Stomach (tissue), 9 donors: Measurements from ENCODE around the gene KRTAP10-5. TPM values are rescaled to one million over a fixed set of nuclear protein-coding genes. Genes with fewer than 3 reads are reported as not detected.

ENCODE experiments used
- DNase-seq, 2 donors: peaks; one replicate each; pipeline versions ENCODE4 v3.0.0 to v3.0.0-alpha.2; 2013 to 2019
- H3K27ac ChIP-seq, 5 donors: fragments of 200-600 bp in 4 of 5; sonication (generic) in 4 of 5; one replicate each; pipeline ENCODE4 v1.5.1; 2013 to 2019; ENCODE audit warnings: mild to moderate bottlenecking in 1 of 5, moderate library complexity in 1 of 5
- H3K27me3 ChIP-seq, 3 donors: fragments of 200-600 bp; sonication (generic); one replicate each; pipeline ENCODE4 v1.5.1; 2017 to 2019; ENCODE audit warnings: mixed run types in 1 of 3
- H3K36me3 ChIP-seq, 4 donors: fragments of 200-600 bp; sonication (generic); 1 replicate in 3 of 4; 2 replicates in 1 of 4; pipeline ENCODE4 v1.5.1; 2016 to 2019
- H3K4me1 ChIP-seq, 4 donors: fragments of 200-600 bp; sonication (generic); one replicate each; pipeline ENCODE4 v1.5.1; 2016 to 2019
- H3K4me3 ChIP-seq, 4 donors: fragments of 200-600 bp; sonication (generic) in 3 of 4; one replicate each; pipeline ENCODE4 v1.5.1; 2016 to 2019; ENCODE audit warnings: mild to moderate bottlenecking in 1 of 4
- H3K9me3 ChIP-seq, 4 donors: fragments of 200-600 bp; sonication (generic); one replicate each; pipeline ENCODE4 v1.5.1; 2016 to 2019
- CTCF ChIP-seq, 7 experiments: fragments of 450-650 bp in 4 of 7; fragments of 200-600 bp in 3 of 7; sonication (generic) in 3 of 7; IDR thresholded peaks; one replicate each; pipeline ENCODE4 v1.5.1; 2016 to 2019; ENCODE audit warnings: antibody characterized with exemption in 7 of 7, control low read depth in 2 of 7, mild to moderate bottlenecking in 1 of 7
- EP300 ChIP-seq: sonication (generic); formaldehyde crosslinking; IDR thresholded peaks from one replicate; pipeline ENCODE4 v1.6.1; 2017; ENCODE audit warnings: antibody characterized with exemption
- POLR2A ChIP-seq, 4 donors: fragments of 450-650 bp; IDR thresholded peaks; one replicate each; pipeline ENCODE4 v1.6.1; 2016; ENCODE audit warnings: antibody characterized with exemption in 4 of 4, control low read depth in 2 of 4, mild to moderate bottlenecking in 1 of 4, moderate library complexity in 1 of 4
- POLR2AphosphoS5 ChIP-seq, 3 donors: sonication (generic); formaldehyde crosslinking; IDR thresholded peaks; one replicate each; pipeline ENCODE4 v1.6.1; 2016; ENCODE audit warnings: antibody characterized with exemption in 3 of 3
- WGBS, 5 donors: extraction: QIAGEN DNeasy Blood & Tissue Kit in 3 of 5; methylation state at CpG; one replicate each; pipeline versions ENCODE4 v1.1.5 to v1.1.7; 2013 to 2018; 5-methylcytosine and 5-hydroxymethylcytosine counted together
- intact Hi-C: fragments of 100-400 bp; cut with DNase I; formaldehyde crosslinking; loops from one replicate; pipeline ENCODE4 v1.15.1; 2023; ENCODE audit warnings: low total_unique reads
- polyA plus RNA-seq, 3 donors: library from polyadenylated mRNA; stranded (reverse); fragments of 200-250 nt; gene quantifications; one replicate each; pipeline ENCODE4 v1.2.3, GENCODE V29; 2013
- total RNA-seq, 5 donors: library from RNA; depleted of rRNA; stranded (reverse); fragments of >200 nt; gene quantifications; one replicate each; pipeline versions ENCODE4 v1.1.0 to v1.2.3, GENCODE V29; 2014 to 2016
- donor health status: healthy with polysubstance abuse.
- donor health status: Bipolar disorder and iron deficiency.
- donor health status: healthy.

Gene KRTAP10-5
- total and polyA plus RNA-seq, 8 donors: 0.10 TPM; not detected in 7

GRCh38 chr21:44540741-44541288 is 39.6 kb downstream of the KRTAP10-5 start:
- Histone ChIP-seq H3K9me3 (peaks cover 0 to 22% (median 8%) of the 10 kb centered on the region in 4 donors), H3K36me3 (no peaks in the 10 kb centered on the region), H3K27ac (no peak overlapping the region), H3K27me3 (peaks cover 0 to 31% (median 6%) of the 10 kb centered on the region in 3 donors), H3K4me3 (no peak overlapping the region), H3K4me1 (no peaks in the 10 kb centered on the region)
- intact Hi-C loops: no loop called here
- no peak for TF ChIP-seq EP300
- no peak for TF ChIP-seq CTCF (IDR thresholded peaks at IDR 0.05)
- no peak for DNase-seq
- 76 to 84% (median 83%) methylated on average over 11 of the region's 11 CpGs for WGBS, 5 donors

- intact Hi-C loops: no loop called here
- H3K4me3 ChIP-seq: no peak within 1 kb of the TSS
- H3K4me1 ChIP-seq: no peaks in the 10 kb centered on the region
- H3K9me3 ChIP-seq: peaks cover 0 to 22% (median 8%) of the 10 kb centered on the region in 4 donors
- H3K36me3 ChIP-seq: no peaks in the 10 kb centered on the region
- H3K27me3 ChIP-seq: peaks cover 0 to 31% (median 6%) of the 10 kb centered on the region in 3 donors
- no peak for DNase-seq
- H3K27ac ChIP-seq: no peak within 1 kb of the TSS
- no peak for TF ChIP-seq POLR2A (IDR thresholded peaks at IDR 0.05)
- no peak for TF ChIP-seq POLR2AphosphoS5 (IDR thresholded peaks at IDR 0.05)
- TF ChIP-seq EP300: no peak
- TF ChIP-seq CTCF (IDR thresholded peaks at IDR 0.05): no peak
- 70 to 78% (median 73%) methylated on average over 16 to 21 of the region's 21 CpGs for WGBS, 5 donors
Measured at GRCh38 chr21:44539991-44540666, 40.3 kb downstream of the KRTAP10-5 start, which contains the start of gene KRTAP10-1. Gene KRTAP10-1, minus strand, starts transcription at chr21:44540195. Its CDS starts 45 bp downstream, at chr21:44540150.

GRCh38 chr21:44539046-44539445 is 41.4 kb downstream of the KRTAP10-5 start:
- intact Hi-C loops: no loop called here
- Histone ChIP-seq H3K4me1 (no peaks in the 10 kb centered on the region), H3K27ac (no peak overlapping the region), H3K9me3 (peaks cover 0 to 19% (median 8%) of the 10 kb centered on the region in 4 donors), H3K36me3 (no peaks in the 10 kb centered on the region), H3K4me3 (no peak overlapping the region), H3K27me3 (peaks cover 0 to 31% (median 6%) of the 10 kb centered on the region in 3 donors)
- no peak for DNase-seq
- TF ChIP-seq POLR2AphosphoS5 (IDR thresholded peaks at IDR 0.05): no peak
- 64 to 77% (median 65%) methylated on average over 9 to 14 of the region's 14 CpGs for WGBS, 5 donors

GRCh38 chr21:44537930-44538911 is 42.2 kb downstream of the KRTAP10-5 start:
- no peaks in the 10 kb centered on the region for H3K4me1 ChIP-seq
- no peak overlapping the region for H3K27ac ChIP-seq
- 88 to 93% (median 92%) methylated on average over 15 to 33 of the region's 33 CpGs for WGBS, 5 donors
- H3K36me3 ChIP-seq: no peaks in the 10 kb centered on the region
- peaks cover 0 to 36% (median 6%) of the 10 kb centered on the region in 3 donors for H3K27me3 ChIP-seq
- no peak for TF ChIP-seq POLR2AphosphoS5 (IDR thresholded peaks at IDR 0.05)
- TF ChIP-seq POLR2A (IDR thresholded peaks at IDR 0.05): no peak
- TF ChIP-seq CTCF (IDR thresholded peaks at IDR 0.05): no peak
- TF ChIP-seq EP300: no peak
- intact Hi-C loops: no loop called here
- H3K9me3 ChIP-seq: peaks cover 0 to 16% (median 6%) of the 10 kb centered on the region in 4 donors
- DNase-seq: peak in 1 of 2 donors; percentile 21
- no peak overlapping the region for H3K4me3 ChIP-seq
